ENCODE measurements around the gene IER5L. TPM values are rescaled to one million over a fixed set of nuclear protein-coding genes. Genes with fewer than 3 reads are reported as not detected.

IER5L gene
- total RNA-seq, 1 experiment from 2014 or later = 4.6 TPM

DNA sequence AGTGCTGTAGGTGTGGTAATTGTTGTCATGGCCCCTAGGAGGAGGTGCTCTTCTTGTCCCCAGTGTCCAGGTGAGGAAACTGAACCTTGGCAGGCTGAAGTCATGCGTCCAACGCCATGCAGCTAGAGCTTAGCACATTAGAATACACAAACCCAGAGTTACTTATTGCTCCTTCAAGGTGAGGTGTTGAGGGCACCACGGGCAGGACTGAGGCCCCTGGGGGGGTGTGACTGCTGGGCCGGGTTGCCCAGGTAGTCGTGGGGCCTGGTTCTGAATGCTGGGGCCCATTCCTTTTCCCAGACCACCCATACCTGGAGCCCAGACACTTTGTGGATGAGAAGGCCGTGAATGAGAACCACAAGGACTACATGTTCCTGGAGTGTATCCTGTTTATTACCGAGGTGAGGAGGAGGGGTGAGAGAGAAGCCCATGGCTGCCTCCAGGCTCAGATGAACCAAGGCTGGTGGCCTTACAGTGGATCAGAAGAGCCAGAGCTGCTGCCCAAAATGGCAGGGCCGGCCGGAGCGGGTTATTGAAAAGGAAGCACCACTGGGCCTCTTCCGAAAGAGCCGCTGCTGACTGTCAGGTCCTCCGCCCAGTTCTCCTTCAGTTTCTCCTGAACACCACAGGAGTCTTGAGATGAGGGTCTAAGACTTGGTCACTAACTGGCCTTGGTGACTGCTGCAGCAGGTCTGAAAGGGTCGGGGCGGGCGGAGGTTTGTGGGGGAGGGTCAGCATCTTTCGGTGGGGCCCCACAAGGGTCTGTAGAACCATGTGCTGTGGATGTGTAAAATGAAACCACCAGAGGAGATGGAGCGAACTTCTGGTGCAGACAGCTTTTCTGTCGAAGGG is 40.5 kb downstream of the IER5L start (continued):
- TF ChIP-seq, protein P1, sequence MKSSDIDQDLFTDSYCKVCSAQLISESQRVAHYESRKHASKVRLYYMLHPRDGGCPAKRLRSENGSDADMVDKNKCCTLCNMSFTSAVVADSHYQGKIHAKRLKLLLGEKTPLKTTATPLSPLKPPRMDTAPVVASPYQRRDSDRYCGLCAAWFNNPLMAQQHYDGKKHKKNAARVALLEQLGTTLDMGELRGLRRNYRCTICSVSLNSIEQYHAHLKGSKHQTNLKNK (CRISPR knock-in tag; IDR thresholded peaks at IDR 0.05) = no peak
- no peak for TF ChIP-seq ZNF121 (CRISPR knock-in tag; IDR thresholded peaks at IDR 0.05)

DNA sequence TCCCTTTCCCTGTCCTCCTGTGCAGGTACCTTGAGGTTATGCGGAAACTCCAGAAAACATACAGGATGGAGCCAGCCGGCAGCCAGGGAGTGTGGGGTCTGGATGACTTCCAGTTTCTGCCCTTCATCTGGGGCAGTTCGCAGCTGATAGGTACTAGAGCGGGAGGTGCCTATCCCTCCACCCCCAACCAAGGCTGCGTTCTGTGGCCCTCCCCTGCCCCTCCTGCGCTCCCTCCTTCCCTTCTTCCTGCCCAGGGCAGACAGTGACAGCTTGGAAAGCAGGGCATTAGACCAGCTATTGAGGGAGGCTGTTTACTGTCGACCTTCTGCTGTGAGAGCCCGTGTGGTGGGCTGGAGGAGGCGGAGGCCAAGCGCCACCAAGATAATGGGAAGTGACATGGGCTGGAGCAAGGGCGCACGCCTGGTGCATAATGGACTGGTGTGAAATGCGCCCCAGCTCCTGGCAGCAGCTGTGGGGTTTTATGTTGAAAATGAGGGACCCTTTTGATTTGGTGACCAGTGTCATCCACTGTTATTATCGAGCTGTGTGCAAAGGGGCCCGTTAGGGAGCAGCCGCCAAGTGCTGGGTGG is 41.5 kb downstream of the IER5L start:
- DNase-seq (ENCODE audit: low spot score) = no peak
- no peak overlapping the region for H3K4me3 Mint-ChIP-seq
- CTCF ChIA-PET = interaction anchor here (0.6 to 9.5 kb wide), 3 partner anchors 31 to 472 kb away, joined by 3 to 345 read pairs (median 13); no protein-coding TSS in a partner anchor
- TF ChIP-seq OVOL2 (CRISPR knock-in tag; IDR thresholded peaks at IDR 0.05; ENCODE audit: borderline replicate concordance) = no peak
- no peak for TF ChIP-seq SOX15 (CRISPR knock-in tag; IDR thresholded peaks at IDR 0.05)
- TF ChIP-seq, protein P2, sequence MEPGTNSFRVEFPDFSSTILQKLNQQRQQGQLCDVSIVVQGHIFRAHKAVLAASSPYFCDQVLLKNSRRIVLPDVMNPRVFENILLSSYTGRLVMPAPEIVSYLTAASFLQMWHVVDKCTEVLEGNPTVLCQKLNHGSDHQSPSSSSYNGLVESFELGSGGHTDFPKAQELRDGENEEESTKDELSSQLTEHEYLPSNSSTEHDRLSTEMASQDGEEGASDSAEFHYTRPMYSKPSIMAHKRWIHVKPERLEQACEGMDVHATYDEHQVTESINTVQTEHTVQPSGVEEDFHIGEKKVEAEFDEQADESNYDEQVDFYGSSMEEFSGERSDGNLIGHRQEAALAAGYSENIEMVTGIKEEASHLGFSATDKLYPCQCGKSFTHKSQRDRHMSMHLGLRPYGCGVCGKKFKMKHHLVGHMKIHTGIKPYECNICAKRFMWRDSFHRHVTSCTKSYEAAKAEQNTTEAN (CRISPR knock-in tag; IDR thresholded peaks at IDR 0.05) = no peak
- peaks cover 39% of the 10 kb centered on the region for H3K4me1 Mint-ChIP-seq
- no peaks in the 10 kb centered on the region for H3K9me3 Mint-ChIP-seq
- POLR2A ChIA-PET = interaction anchor here (1.0 kb wide), 1 partner anchor 42 kb away, joined by 5 read pairs; the partner anchor contains the start of gene IER5L
- H3K27ac Mint-ChIP-seq = no peak overlapping the region
- H3K27me3 Mint-ChIP-seq (ENCODE audit: low read depth) = no peaks in the 10 kb centered on the region
- peaks cover 35% of the 10 kb centered on the region for H3K36me3 Mint-ChIP-seq
- ATAC-seq = no peak

DNA sequence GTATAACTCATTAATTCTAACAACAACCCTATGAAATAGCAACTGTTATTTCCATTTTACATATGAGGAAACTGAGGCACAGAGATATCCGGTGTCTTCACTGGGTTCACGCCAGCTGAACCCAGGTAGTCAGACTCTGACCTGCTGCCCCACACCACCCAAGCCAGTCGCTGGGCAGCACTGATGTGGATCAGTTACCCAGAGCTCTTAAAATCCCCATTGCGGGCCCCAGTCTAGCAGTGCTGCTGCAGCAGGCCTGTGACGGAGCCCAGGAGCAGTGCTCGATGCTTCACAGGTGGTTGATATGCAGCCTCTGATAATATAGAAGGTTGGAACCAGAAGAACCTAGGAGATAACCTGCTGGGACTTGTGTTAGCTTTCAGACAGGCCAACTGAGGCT is 42.6 kb downstream of the IER5L start:
- ChIA-PET CTCF (interaction anchor here (6.0 to 9.5 kb wide), 2 partner anchors 6 to 32 kb away, joined by 142 to 345 read pairs; no protein-coding TSS in a partner anchor), POLR2A (interaction anchor here (1.0 kb wide), 1 partner anchor 43 kb away, joined by 5 read pairs; the partner anchor contains the start of gene IER5L)
- Mint-ChIP-seq H3K36me3 (peaks cover 45% of the 10 kb centered on the region), H3K9me3 (0 out of 2 replicates have a peak, but pooled peaks cover 4% of the 10 kb centered on the region), H3K27me3 (ENCODE audit: low read depth) (no peaks in the 10 kb centered on the region), H3K4me1 (peaks cover 30% of the 10 kb centered on the region), H3K4me3 (no peak overlapping the region), H3K27ac (no peak overlapping the region)
- no peak for DNase-seq (ENCODE audit: low spot score)
- TF ChIP-seq ZNF416 (CRISPR knock-in tag; IDR thresholded peaks at IDR 0.05) = no peak
- TF ChIP-seq, protein P3, sequence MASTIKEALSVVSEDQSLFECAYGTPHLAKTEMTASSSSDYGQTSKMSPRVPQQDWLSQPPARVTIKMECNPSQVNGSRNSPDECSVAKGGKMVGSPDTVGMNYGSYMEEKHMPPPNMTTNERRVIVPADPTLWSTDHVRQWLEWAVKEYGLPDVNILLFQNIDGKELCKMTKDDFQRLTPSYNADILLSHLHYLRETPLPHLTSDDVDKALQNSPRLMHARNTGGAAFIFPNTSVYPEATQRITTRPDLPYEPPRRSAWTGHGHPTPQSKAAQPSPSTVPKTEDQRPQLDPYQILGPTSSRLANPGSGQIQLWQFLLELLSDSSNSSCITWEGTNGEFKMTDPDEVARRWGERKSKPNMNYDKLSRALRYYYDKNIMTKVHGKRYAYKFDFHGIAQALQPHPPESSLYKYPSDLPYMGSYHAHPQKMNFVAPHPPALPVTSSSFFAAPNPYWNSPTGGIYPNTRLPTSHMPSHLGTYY (CRISPR knock-in tag; IDR thresholded peaks at IDR 0.05) = no peak
- TF ChIP-seq, protein P4, sequence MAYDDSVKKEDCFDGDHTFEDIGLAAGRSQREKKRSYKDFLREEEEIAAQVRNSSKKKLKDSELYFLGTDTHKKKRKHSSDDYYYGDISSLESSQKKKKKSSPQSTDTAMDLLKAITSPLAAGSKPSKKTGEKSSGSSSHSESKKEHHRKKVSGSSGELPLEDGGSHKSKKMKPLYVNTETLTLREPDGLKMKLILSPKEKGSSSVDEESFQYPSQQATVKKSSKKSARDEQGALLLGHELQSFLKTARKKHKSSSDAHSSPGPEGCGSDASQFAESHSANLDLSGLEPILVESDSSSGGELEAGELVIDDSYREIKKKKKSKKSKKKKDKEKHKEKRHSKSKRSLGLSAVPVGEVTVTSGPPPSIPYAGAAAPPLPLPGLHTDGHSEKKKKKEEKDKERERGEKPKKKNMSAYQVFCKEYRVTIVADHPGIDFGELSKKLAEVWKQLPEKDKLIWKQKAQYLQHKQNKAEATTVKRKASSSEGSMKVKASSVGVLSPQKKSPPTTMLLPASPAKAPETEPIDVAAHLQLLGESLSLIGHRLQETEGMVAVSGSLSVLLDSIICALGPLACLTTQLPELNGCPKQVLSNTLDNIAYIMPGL (CRISPR knock-in tag; IDR thresholded peaks at IDR 0.05) = no peak
- TF ChIP-seq TCF7 (CRISPR knock-in tag; IDR thresholded peaks at IDR 0.05; ENCODE audit: low read depth) = no peak
- TF ChIP-seq ZNF232 (CRISPR knock-in tag; IDR thresholded peaks at IDR 0.05) = no peak
- no peak for TF ChIP-seq CBFB (CRISPR knock-in tag; IDR thresholded peaks at IDR 0.05; ENCODE audit: low read depth)
- TF ChIP-seq NFYB (CRISPR knock-in tag; conservative IDR thresholded peaks at IDR 0.05; ENCODE audit: low read depth) = no peak
- TF ChIP-seq, protein P5, sequence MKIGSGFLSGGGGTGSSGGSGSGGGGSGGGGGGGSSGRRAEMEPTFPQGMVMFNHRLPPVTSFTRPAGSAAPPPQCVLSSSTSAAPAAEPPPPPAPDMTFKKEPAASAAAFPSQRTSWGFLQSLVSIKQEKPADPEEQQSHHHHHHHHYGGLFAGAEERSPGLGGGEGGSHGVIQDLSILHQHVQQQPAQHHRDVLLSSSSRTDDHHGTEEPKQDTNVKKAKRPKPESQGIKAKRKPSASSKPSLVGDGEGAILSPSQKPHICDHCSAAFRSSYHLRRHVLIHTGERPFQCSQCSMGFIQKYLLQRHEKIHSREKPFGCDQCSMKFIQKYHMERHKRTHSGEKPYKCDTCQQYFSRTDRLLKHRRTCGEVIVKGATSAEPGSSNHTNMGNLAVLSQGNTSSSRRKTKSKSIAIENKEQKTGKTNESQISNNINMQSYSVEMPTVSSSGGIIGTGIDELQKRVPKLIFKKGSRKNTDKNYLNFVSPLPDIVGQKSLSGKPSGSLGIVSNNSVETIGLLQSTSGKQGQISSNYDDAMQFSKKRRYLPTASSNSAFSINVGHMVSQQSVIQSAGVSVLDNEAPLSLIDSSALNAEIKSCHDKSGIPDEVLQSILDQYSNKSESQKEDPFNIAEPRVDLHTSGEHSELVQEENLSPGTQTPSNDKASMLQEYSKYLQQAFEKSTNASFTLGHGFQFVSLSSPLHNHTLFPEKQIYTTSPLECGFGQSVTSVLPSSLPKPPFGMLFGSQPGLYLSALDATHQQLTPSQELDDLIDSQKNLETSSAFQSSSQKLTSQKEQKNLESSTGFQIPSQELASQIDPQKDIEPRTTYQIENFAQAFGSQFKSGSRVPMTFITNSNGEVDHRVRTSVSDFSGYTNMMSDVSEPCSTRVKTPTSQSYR (CRISPR knock-in tag; IDR thresholded peaks at IDR 0.05) = no peak
- no peak for TF ChIP-seq SOX15 (CRISPR knock-in tag; IDR thresholded peaks at IDR 0.05)
- TF ChIP-seq FOXJ3 (CRISPR knock-in tag; IDR thresholded peaks at IDR 0.05; ENCODE audit: borderline replicate concordance) = no peak
- no peak for TF ChIP-seq RELA (CRISPR knock-in tag; IDR thresholded peaks at IDR 0.05; ENCODE audit: borderline replicate concordance)
- no peak for ATAC-seq
